Measurements from ENCODE around the gene SOX6. TPM values are rescaled to one million over a fixed set of nuclear protein-coding genes. Genes with fewer than 3 reads are reported as not detected.

SOX6 gene
- total and polyA plus RNA-seq, 2 donors (not counting 3 experiments of a cell fraction or from before 2014, with no cell fraction given): 0.14 to 3.7 TPM

GRCh38 chr11:16121853-16122252 is 234.5 kb downstream of the SOX6 start:
- no peaks in the 10 kb centered on the region for H3K9me1 ChIP-seq (replicated peaks; ENCODE audit: control insufficient read depth, extremely low read depth, insufficient read depth, low read length)
- DNase-seq (ENCODE audit: low read depth, low spot score) (no peak), FAIRE-seq (no peak)
- H3K9ac ChIP-seq (replicated peaks; ENCODE audit: extremely low read depth, insufficient read depth, low read length): no peak overlapping the region
- dilution Hi-C loops (cut with MboI; ENCODE audit: extremely low pct_ligation_motif_present, low sequenced_read_pairs): no loop called here
- no peaks in the 10 kb centered on the region for H3K36me3 ChIP-seq (ENCODE audit: control insufficient read depth in 2 of 2, extremely low read depth in 1 of 2, insufficient read depth in 2 of 2, low read length in 2 of 2)
- no peak overlapping the region for H3K4me2 ChIP-seq (ENCODE audit: insufficient read depth, low read length)
- no peaks in the 10 kb centered on the region for H3K79me2 ChIP-seq (ENCODE audit: control insufficient read depth, insufficient read depth, low read length)
- H3K4me1 ChIP-seq (ENCODE audit: control insufficient read depth, extremely low read depth, insufficient read depth, low read length): no peaks in the 10 kb centered on the region
- ChIA-PET CTCF (no interaction called here), POLR2A (no interaction called here)
- intact Hi-C loops (cut with micrococcal nuclease): no loop called here
- TF ChIP-seq JUN (IDR thresholded peaks at IDR 0.05; ENCODE audit: borderline replicate concordance, insufficient read depth, insufficient read length, low read depth) (no peak), EZH2 (IDR thresholded peaks at IDR 0.05; ENCODE audit: borderline replicate concordance, low read depth, low read length, severe bottlenecking) (no peak), POLR2AphosphoS5 (IDR thresholded peaks at IDR 0.05; ENCODE audit: insufficient read depth, low read depth, low read length) (no peak), CTCF (IDR thresholded peaks at IDR 0.05; ENCODE audit: extremely low read depth in 1 of 2, insufficient read depth in 1 of 2, low read depth in 1 of 2, low read length in 2 of 2) (no peak), FOS (IDR thresholded peaks at IDR 0.05; ENCODE audit: borderline replicate concordance, insufficient read depth, low read length) (no peak)
- no TSS peak for BruUV-seq (replicated peaks)
- H2AFZ ChIP-seq (ENCODE audit: low read depth, low read length): no peak overlapping the region
- no peak overlapping the region for H3K4me3 ChIP-seq (replicated peaks in 1 of 3; ENCODE audit: insufficient read depth in 1 of 3, low read depth in 1 of 3, low read length in 3 of 3)
- no peaks in the 10 kb centered on the region for H3K27me3 ChIP-seq (ENCODE audit: control insufficient read depth in 2 of 2, insufficient read depth in 2 of 2, low read length in 2 of 2)
- no peaks in the 10 kb centered on the region for H4K20me1 ChIP-seq (replicated peaks; ENCODE audit: control insufficient read depth, extremely low read depth, insufficient read depth, low read length)
- H3K9me3 ChIP-seq (replicated peaks; ENCODE audit: control insufficient read depth, insufficient read depth, low read length): no peaks in the 10 kb centered on the region
- H3K27ac ChIP-seq (ENCODE audit: insufficient read depth, low read depth, low read length): no peak overlapping the region

GRCh38 chr11:16120008-16120407 is 236.3 kb downstream of the SOX6 start:
- TF ChIP-seq CTCF (IDR thresholded peaks at IDR 0.05; ENCODE audit: extremely low read depth in 1 of 2, insufficient read depth in 1 of 2, low read depth in 1 of 2, low read length in 2 of 2): no peak
- TF ChIP-seq GATA2 (IDR thresholded peaks at IDR 0.05; ENCODE audit: insufficient read depth, insufficient read length, low read depth, low read length): no peak
- no peak for TF ChIP-seq FOS (IDR thresholded peaks at IDR 0.05; ENCODE audit: borderline replicate concordance, insufficient read depth, low read length)
- TF ChIP-seq JUN (IDR thresholded peaks at IDR 0.05; ENCODE audit: borderline replicate concordance, insufficient read depth, insufficient read length, low read depth): no peak
- no peak for TF ChIP-seq EZH2 (IDR thresholded peaks at IDR 0.05; ENCODE audit: borderline replicate concordance, low read depth, low read length, severe bottlenecking)
- no peak for TF ChIP-seq POLR2A (IDR thresholded peaks at IDR 0.05; ENCODE audit: low read depth, low read length)
- TF ChIP-seq MAX (IDR thresholded peaks at IDR 0.05; ENCODE audit: insufficient read depth, insufficient read length): no peak
- no peak for TF ChIP-seq MYC (IDR thresholded peaks at IDR 0.05; ENCODE audit: low read depth, low read length)
- no peak for TF ChIP-seq POLR2AphosphoS5 (IDR thresholded peaks at IDR 0.05; ENCODE audit: insufficient read depth, low read depth, low read length)
- no peak overlapping the region for H3K9ac ChIP-seq (replicated peaks; ENCODE audit: extremely low read depth, insufficient read depth, low read length)
- dilution Hi-C loops (cut with MboI; ENCODE audit: extremely low pct_ligation_motif_present, low sequenced_read_pairs) (no loop called here), intact Hi-C loops (cut with micrococcal nuclease) (no loop called here)
- no peaks in the 10 kb centered on the region for H3K36me3 ChIP-seq (ENCODE audit: control insufficient read depth in 2 of 2, extremely low read depth in 1 of 2, insufficient read depth in 2 of 2, low read length in 2 of 2)
- no peak overlapping the region for H3K27ac ChIP-seq (ENCODE audit: insufficient read depth, low read depth, low read length)
- BruUV-seq (replicated peaks): no TSS peak
- ChIA-PET CTCF (interaction anchor here (0.6 to 1.4 kb wide), 2 partner anchors 9 to 47 kb away, joined by 3 read pairs; no protein-coding TSS in a partner anchor), POLR2A (no interaction called here)
- H3K9me3 ChIP-seq (replicated peaks; ENCODE audit: control insufficient read depth, insufficient read depth, low read length): no peaks in the 10 kb centered on the region
- no peak overlapping the region for H3K4me3 ChIP-seq (replicated peaks in 1 of 3; ENCODE audit: insufficient read depth in 1 of 3, low read depth in 1 of 3, low read length in 3 of 3)
- no peaks in the 10 kb centered on the region for H3K4me1 ChIP-seq (ENCODE audit: control insufficient read depth, extremely low read depth, insufficient read depth, low read length)
- DNase-seq (ENCODE audit: low read depth, low spot score) (no peak), FAIRE-seq (no peak)
- H3K4me2 ChIP-seq (ENCODE audit: insufficient read depth, low read length): no peak overlapping the region
- no peak overlapping the region for H2AFZ ChIP-seq (ENCODE audit: low read depth, low read length)
- no peaks in the 10 kb centered on the region for H3K9me1 ChIP-seq (replicated peaks; ENCODE audit: control insufficient read depth, extremely low read depth, insufficient read depth, low read length)
- H3K79me2 ChIP-seq (ENCODE audit: control insufficient read depth, insufficient read depth, low read length): no peaks in the 10 kb centered on the region
- H3K27me3 ChIP-seq (ENCODE audit: control insufficient read depth in 2 of 2, insufficient read depth in 2 of 2, low read length in 2 of 2): no peaks in the 10 kb centered on the region
- H4K20me1 ChIP-seq (replicated peaks; ENCODE audit: control insufficient read depth, extremely low read depth, insufficient read depth, low read length): no peaks in the 10 kb centered on the region
